Stimulated activated memory B cell treated with anti-CD40 and anti-IgM and Interleukin-4, amounts not matched to agents 10 μg/mL and 1 μg/mL and 100 μg/mL, for 72 hours (primary cell): ENCODE results near the gene TTLL5.

Experiments used
- ATAC-seq: fragments of 150-1000 bp; cut with Tn5 transposase; 2 replicates; pipeline ENCODE4 v1.10.0; 2021
- H3K27ac Mint-ChIP-seq: one replicate; pipeline ENCODE4 v1.8.0; 2022; ENCODE audit warnings: mild to moderate bottlenecking, mixed read lengths
- H3K27me3 Mint-ChIP-seq: one replicate; pipeline ENCODE4 v1.8.0; 2022; ENCODE audit warnings: mixed read lengths
- H3K36me3 Mint-ChIP-seq: one replicate; pipeline ENCODE4 v1.8.0; 2022; ENCODE audit warnings: mixed read lengths
- H3K4me1 Mint-ChIP-seq: one replicate; pipeline ENCODE4 v1.8.0; 2022; ENCODE audit warnings: mixed read lengths
- H3K4me3 Mint-ChIP-seq: one replicate; pipeline ENCODE4 v1.8.0; 2022; ENCODE audit warnings: mild to moderate bottlenecking, moderate library complexity, mixed read lengths
- H3K9me3 Mint-ChIP-seq: one replicate; pipeline ENCODE4 v1.8.0; 2022; ENCODE audit warnings: mixed read lengths

TTLL5 gene

GRCh38 chr14:75806352-75806832 lies 145.3 kb downstream of the TTLL5 start:
- Mint-ChIP-seq H3K9me3 (no peaks in the 10 kb centered on the region), H3K4me1 (no peaks in the 10 kb centered on the region), H3K36me3 (peaks cover 51% of the 10 kb centered on the region), H3K4me3 (no peak overlapping the region), H3K27ac (no peak overlapping the region), H3K27me3 (no peaks in the 10 kb centered on the region)
- ATAC-seq: no peak

- H3K4me3 Mint-ChIP-seq: no peak overlapping the region
- H3K4me1 Mint-ChIP-seq: no peaks in the 10 kb centered on the region
- H3K9me3 Mint-ChIP-seq: no peaks in the 10 kb centered on the region
- H3K27me3 Mint-ChIP-seq: no peaks in the 10 kb centered on the region
- no peak overlapping the region for H3K27ac Mint-ChIP-seq
- peaks cover 56% of the 10 kb centered on the region for H3K36me3 Mint-ChIP-seq
- ATAC-seq: no peak
Measured at GRCh38 chr14:75807667-75808360, 146.8 kb downstream of the TTLL5 start.

DNA sequence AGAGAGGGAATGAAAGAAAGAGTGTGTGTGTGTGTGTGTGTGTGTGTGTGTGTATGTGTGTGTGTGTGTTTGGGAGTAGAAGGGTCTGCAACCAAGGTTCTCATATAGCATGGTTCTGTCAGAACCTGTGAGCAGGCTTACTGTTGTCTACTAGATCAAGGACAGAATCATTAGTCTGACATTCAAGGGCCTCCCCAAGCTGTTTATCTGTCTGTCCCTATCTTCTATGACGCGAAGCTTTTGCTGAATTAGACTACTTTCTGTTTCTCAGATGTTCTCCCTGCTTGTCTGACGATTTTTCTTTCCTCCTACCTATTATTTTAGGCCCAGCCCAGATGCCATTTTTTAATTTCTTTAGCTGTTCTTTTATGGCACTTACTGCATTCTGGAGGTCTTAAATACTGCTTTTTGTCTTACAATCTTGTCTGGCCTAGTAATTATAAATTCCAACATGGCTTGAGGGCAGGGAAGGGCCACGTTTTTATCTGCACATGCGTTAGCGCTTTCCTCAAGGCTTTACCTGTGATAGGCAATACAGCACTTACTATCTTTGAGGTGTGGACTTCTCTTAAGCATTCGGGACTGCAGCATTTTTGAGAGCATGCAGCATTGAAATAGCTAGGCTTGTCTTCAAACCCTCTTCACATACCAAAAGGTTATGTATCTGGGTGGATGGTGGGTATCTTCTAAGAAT lies 150.2 kb downstream of the TTLL5 start:
- ATAC-seq: no peak
- Mint-ChIP-seq H3K4me3 (no peak overlapping the region), H3K27me3 (no peaks in the 10 kb centered on the region), H3K36me3 (peaks cover 32% of the 10 kb centered on the region), H3K27ac (no peak overlapping the region), H3K4me1 (no peaks in the 10 kb centered on the region), H3K9me3 (no peaks in the 10 kb centered on the region)

DNA sequence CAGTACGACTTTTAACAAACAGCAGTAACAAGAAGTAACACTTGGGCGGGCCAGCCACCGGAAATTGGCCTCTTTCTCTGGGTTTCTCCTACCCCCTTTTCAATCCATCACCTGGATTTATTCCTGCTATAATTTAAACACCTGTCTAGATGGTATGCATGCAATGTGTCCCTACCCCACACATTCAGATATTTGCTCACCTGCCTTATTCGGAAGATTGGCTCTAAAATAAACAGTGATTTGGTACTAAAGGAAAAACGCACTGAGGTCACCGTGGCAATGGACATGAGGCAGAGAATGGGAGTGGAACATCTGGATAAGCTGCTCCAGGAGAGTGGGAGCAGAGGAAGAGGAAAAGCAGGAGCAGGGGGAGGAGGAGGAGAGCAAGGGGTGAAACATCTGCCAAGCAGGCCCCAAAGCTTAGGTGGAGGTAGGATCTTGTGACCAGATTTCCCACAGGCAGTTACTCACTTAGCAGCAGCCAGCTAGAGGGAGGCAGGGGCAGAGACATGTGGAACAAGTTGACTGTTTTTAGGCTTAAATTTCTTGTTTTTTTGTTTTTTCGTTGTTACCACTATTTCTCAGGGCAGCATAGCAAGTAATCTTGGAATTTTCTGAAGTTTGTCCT lies 150.9 kb downstream of the TTLL5 start:
- no peak overlapping the region for H3K27ac Mint-ChIP-seq
- ATAC-seq: no peak
- H3K27me3 Mint-ChIP-seq: no peaks in the 10 kb centered on the region
- H3K9me3 Mint-ChIP-seq: no peaks in the 10 kb centered on the region
- no peaks in the 10 kb centered on the region for H3K4me1 Mint-ChIP-seq
- H3K36me3 Mint-ChIP-seq: peaks cover 32% of the 10 kb centered on the region
- no peak overlapping the region for H3K4me3 Mint-ChIP-seq

- no peak overlapping the region for H3K4me3 Mint-ChIP-seq
- peaks cover 32% of the 10 kb centered on the region for H3K36me3 Mint-ChIP-seq
- no peak overlapping the region for H3K27ac Mint-ChIP-seq
- no peaks in the 10 kb centered on the region for H3K4me1 Mint-ChIP-seq
- H3K27me3 Mint-ChIP-seq: no peaks in the 10 kb centered on the region
- H3K9me3 Mint-ChIP-seq: no peaks in the 10 kb centered on the region
- ATAC-seq: no peak
Measured at GRCh38 chr14:75812622-75813021, 151.6 kb downstream of the TTLL5 start.

GRCh38 chr14:75820761-75821160 lies 159.7 kb downstream of the TTLL5 start:
- Mint-ChIP-seq H3K36me3 (peaks cover 45% of the 10 kb centered on the region), H3K4me1 (peaks cover 13% of the 10 kb centered on the region), H3K27me3 (no peaks in the 10 kb centered on the region), H3K27ac (no peak overlapping the region), H3K4me3 (no peak overlapping the region), H3K9me3 (no peaks in the 10 kb centered on the region)
- ATAC-seq: no peak

GRCh38 chr14:75821831-75822521 lies 160.9 kb downstream of the TTLL5 start:
- no peak overlapping the region for H3K4me3 Mint-ChIP-seq
- H3K27ac Mint-ChIP-seq: no peak overlapping the region
- no peaks in the 10 kb centered on the region for H3K9me3 Mint-ChIP-seq
- peaks cover 13% of the 10 kb centered on the region for H3K4me1 Mint-ChIP-seq
- peaks cover 45% of the 10 kb centered on the region for H3K36me3 Mint-ChIP-seq
- no peak for ATAC-seq
- no peaks in the 10 kb centered on the region for H3K27me3 Mint-ChIP-seq

DNA sequence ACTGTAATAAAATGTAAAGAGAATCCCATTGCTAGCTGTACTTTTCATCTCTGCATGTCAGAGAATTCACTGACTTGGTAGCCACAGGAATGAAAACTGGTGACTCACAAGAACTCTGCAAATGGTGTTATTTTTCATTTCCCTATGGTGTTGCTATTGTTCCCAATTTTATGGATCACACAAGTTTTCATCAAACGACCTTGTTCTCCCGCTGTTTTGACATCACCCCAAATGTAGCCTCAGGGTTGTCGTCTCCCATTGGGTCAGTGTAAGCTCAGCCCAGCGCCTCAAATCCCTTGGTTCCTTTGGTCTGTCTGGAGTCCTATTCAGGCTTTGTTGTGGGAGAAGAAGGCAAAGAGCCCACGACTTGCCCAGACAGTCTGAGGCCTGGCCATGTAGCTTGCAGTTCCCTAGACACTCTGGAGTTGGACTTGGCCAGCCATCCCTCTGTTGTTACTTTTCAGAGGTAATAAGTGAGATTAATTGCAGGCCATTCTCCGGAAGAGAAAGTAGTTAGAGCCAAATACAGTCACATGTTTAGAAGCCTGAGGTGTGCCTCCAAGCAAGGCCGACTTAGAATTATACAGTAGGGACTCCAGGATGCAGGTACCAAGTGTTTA lies 161.6 kb downstream of the TTLL5 start:
- Mint-ChIP-seq H3K4me1 (peaks cover 13% of the 10 kb centered on the region), H3K4me3 (no peak overlapping the region), H3K27me3 (no peaks in the 10 kb centered on the region), H3K9me3 (no peaks in the 10 kb centered on the region), H3K36me3 (peaks cover 45% of the 10 kb centered on the region), H3K27ac (no peak overlapping the region)
- ATAC-seq: no peak

DNA sequence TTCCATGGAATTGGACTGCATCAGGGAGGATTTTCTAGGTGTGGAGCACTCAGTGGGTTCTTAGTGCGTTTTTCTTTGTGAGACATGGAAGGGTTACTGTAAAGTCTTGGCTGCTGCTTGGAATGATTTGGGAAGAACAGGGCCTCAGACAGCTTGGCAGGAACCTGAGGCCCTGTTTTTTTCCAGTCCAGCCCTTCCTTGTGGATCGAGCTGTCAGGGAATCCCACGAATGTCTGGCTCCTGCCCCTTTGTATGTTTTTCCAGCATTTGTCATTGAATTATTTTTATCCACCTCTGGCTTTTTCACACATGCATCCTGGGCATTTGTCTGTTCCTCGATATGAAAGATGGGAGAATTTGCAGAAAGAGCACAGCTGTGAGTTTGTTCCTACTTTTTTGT lies 162.3 kb downstream of the TTLL5 start:
- ATAC-seq: no peak
- H3K4me1 Mint-ChIP-seq: peaks cover 13% of the 10 kb centered on the region
- H3K27ac Mint-ChIP-seq: no peak overlapping the region
- no peaks in the 10 kb centered on the region for H3K27me3 Mint-ChIP-seq
- H3K36me3 Mint-ChIP-seq: peaks cover 45% of the 10 kb centered on the region
- no peak overlapping the region for H3K4me3 Mint-ChIP-seq
- H3K9me3 Mint-ChIP-seq: no peaks in the 10 kb centered on the region

- Mint-ChIP-seq H3K4me3 (no peak overlapping the region), H3K4me1 (peaks cover 13% of the 10 kb centered on the region), H3K9me3 (no peaks in the 10 kb centered on the region), H3K27ac (no peak overlapping the region), H3K36me3 (peaks cover 46% of the 10 kb centered on the region), H3K27me3 (no peaks in the 10 kb centered on the region)
- no peak for ATAC-seq
Measured at GRCh38 chr14:75824318-75824717, 163.3 kb downstream of the TTLL5 start.

GRCh38 chr14:75825147-75825592 lies 164.1 kb downstream of the TTLL5 start:
- Mint-ChIP-seq H3K9me3 (no peaks in the 10 kb centered on the region), H3K27ac (peak overlapping the region; percentile 63)

DNA sequence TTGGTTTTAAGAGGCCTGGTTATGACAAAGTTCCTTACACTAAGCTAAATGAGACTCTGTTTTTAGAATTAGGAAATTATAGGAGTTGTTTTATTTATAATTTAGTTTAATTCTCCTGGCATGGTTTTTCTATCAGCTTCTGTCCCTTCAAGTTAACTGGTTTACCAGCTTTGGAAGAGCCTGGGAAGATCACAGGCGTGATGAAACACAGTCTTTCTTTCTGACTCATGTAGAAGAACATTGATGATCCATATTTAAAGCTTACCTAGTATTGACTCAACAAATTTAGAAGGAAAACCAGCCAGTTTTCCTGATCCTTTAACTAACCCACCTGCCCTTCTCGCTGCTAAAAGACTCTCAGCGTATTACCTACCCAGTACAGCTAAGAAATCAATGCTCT lies 165.6 kb downstream of the TTLL5 start:
- no peak overlapping the region for H3K4me3 Mint-ChIP-seq
- no peaks in the 10 kb centered on the region for H3K9me3 Mint-ChIP-seq
- peaks cover 13% of the 10 kb centered on the region for H3K4me1 Mint-ChIP-seq
- no peak for ATAC-seq
- H3K36me3 Mint-ChIP-seq: peaks cover 35% of the 10 kb centered on the region
- H3K27me3 Mint-ChIP-seq: no peaks in the 10 kb centered on the region
- no peak overlapping the region for H3K27ac Mint-ChIP-seq

More at GRCh38 chr14:75825147-75825592, 164.1 kb downstream of the TTLL5 start:
- Mint-ChIP-seq H3K36me3 (peaks cover 48% of the 10 kb centered on the region), H3K4me3 (no peak overlapping the region), H3K4me1 (peaks cover 13% of the 10 kb centered on the region), H3K27me3 (no peaks in the 10 kb centered on the region)
- ATAC-seq: peak; percentile 56

GRCh38 chr14:75827331-75827730 lies 166.3 kb downstream of the TTLL5 start:
- H3K4me3 Mint-ChIP-seq: no peak overlapping the region
- no peak for ATAC-seq
- peaks cover 13% of the 10 kb centered on the region for H3K4me1 Mint-ChIP-seq
- H3K27ac Mint-ChIP-seq: no peak overlapping the region
- peaks cover 34% of the 10 kb centered on the region for H3K36me3 Mint-ChIP-seq
- no peaks in the 10 kb centered on the region for H3K9me3 Mint-ChIP-seq
- no peaks in the 10 kb centered on the region for H3K27me3 Mint-ChIP-seq

DNA sequence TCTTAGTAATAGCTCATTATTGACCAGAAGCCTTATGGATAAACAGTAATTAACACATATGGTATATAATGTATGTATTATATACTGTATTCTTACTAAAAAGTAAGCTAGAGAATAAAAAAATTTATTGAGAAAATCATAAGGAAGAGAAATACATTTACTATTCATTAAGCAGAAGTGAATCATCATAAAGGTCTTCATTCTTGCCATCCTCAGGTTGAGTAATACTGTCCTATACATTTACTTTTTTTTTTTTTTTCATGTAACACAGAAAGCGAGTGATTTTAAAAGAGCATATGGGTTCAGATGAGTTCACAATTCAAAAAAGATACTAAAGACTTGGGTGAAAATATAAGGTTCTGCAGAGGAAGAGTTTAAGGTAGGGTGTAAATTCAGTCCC lies 168.3 kb downstream of the TTLL5 start:
- Mint-ChIP-seq H3K36me3 (peaks cover 42% of the 10 kb centered on the region), H3K27me3 (no peaks in the 10 kb centered on the region), H3K4me3 (no peak overlapping the region), H3K27ac (no peak overlapping the region), H3K4me1 (peaks cover 8% of the 10 kb centered on the region), H3K9me3 (no peaks in the 10 kb centered on the region)
- ATAC-seq: no peak

GRCh38 chr14:75831455-75831854 lies 170.4 kb downstream of the TTLL5 start:
- Mint-ChIP-seq H3K4me3 (no peak overlapping the region), H3K27me3 (no peaks in the 10 kb centered on the region), H3K4me1 (no peaks in the 10 kb centered on the region), H3K27ac (no peak overlapping the region), H3K36me3 (peaks cover 41% of the 10 kb centered on the region), H3K9me3 (no peaks in the 10 kb centered on the region)
- no peak for ATAC-seq
